Measurements from ENCODE around the gene MYO3B. TPM values are rescaled to one million over a fixed set of nuclear protein-coding genes. Genes with fewer than 3 reads are reported as not detected.

MYO3B gene
- total and polyA plus RNA-seq, 2 donors (not counting 3 experiments of a cell fraction or from before 2014, with no cell fraction given), result 0.03 TPM; not detected in 1

DNA sequence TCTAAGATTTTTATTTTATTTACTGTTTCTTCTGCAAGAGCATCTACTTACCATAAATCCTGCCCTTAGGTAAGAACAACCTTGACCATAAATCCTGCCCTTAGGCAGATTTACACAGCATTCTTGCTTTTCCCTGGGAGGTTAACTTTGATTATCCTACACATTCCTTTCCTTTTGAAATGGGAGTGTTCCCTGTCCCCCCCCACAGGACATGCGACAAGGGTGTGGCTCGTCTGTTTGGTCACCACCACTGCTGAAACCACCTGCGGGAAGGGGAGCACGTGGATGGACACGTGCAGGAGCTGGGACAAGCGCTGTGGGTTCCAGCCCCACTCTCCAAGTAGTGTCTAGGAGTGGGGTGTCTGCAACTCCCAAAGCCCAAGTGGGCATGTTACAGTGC is 297.9 kb downstream of the MYO3B start:
- Histone ChIP-seq H3K36me3 (ENCODE audit: control insufficient read depth in 2 of 2, extremely low read depth in 1 of 2, insufficient read depth in 2 of 2, low read length in 2 of 2) (no peaks in the 10 kb centered on the region), H3K9me3 (replicated peaks; ENCODE audit: control insufficient read depth, insufficient read depth, low read length) (no peaks in the 10 kb centered on the region), H3K4me3 (replicated peaks in 1 of 3; ENCODE audit: insufficient read depth in 1 of 3, low read depth in 1 of 3, low read length in 3 of 3) (no peak overlapping the region), H3K27ac (ENCODE audit: insufficient read depth, low read depth, low read length) (no peak overlapping the region), H3K9me1 (replicated peaks; ENCODE audit: control insufficient read depth, extremely low read depth, insufficient read depth, low read length) (no peaks in the 10 kb centered on the region), H3K9ac (replicated peaks; ENCODE audit: extremely low read depth, insufficient read depth, low read length) (no peak overlapping the region), H3K79me2 (ENCODE audit: control insufficient read depth, insufficient read depth, low read length) (no peaks in the 10 kb centered on the region), H3K27me3 (ENCODE audit: control insufficient read depth in 2 of 2, insufficient read depth in 2 of 2, low read length in 2 of 2) (no peaks in the 10 kb centered on the region), H3K4me2 (ENCODE audit: insufficient read depth, low read length) (no peak overlapping the region), H3K4me1 (ENCODE audit: control insufficient read depth, extremely low read depth, insufficient read depth, low read length) (no peaks in the 10 kb centered on the region), H2AFZ (ENCODE audit: low read depth, low read length) (no peak overlapping the region), H4K20me1 (replicated peaks; ENCODE audit: control insufficient read depth, extremely low read depth, insufficient read depth, low read length) (no peaks in the 10 kb centered on the region)
- POLR2A ChIA-PET, result no interaction called here
- BruUV-seq (replicated peaks), result no TSS peak
- DNase-seq (ENCODE audit: low read depth, low spot score) (no peak), FAIRE-seq (no peak)
- dilution Hi-C loops (cut with MboI; ENCODE audit: extremely low pct_ligation_motif_present, low sequenced_read_pairs), result no loop called here
- intact Hi-C loops (cut with micrococcal nuclease), result no loop called here
- no peak for TF ChIP-seq JUN (IDR thresholded peaks at IDR 0.05; ENCODE audit: borderline replicate concordance, insufficient read depth, insufficient read length, low read depth)
- no peak for TF ChIP-seq CTCF (IDR thresholded peaks at IDR 0.05; ENCODE audit: extremely low read depth in 1 of 2, insufficient read depth in 1 of 2, low read depth in 1 of 2, low read length in 2 of 2)
- TF ChIP-seq, protein P1, sequence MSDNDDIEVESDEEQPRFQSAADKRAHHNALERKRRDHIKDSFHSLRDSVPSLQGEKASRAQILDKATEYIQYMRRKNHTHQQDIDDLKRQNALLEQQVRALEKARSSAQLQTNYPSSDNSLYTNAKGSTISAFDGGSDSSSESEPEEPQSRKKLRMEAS (IDR thresholded peaks at IDR 0.05; ENCODE audit: insufficient read depth, insufficient read length), result no peak
- TF ChIP-seq FOS (IDR thresholded peaks at IDR 0.05; ENCODE audit: borderline replicate concordance, insufficient read depth, low read length), result no peak
- no peak for TF ChIP-seq MYC (IDR thresholded peaks at IDR 0.05; ENCODE audit: low read depth, low read length)
- TF ChIP-seq POLR2A (IDR thresholded peaks at IDR 0.05; ENCODE audit: low read depth, low read length), result no peak
- no peak for TF ChIP-seq EZH2 (IDR thresholded peaks at IDR 0.05; ENCODE audit: borderline replicate concordance, low read depth, low read length, severe bottlenecking)
- TF ChIP-seq GATA2 (IDR thresholded peaks at IDR 0.05; ENCODE audit: insufficient read depth, insufficient read length, low read depth, low read length), result no peak
- no peak for TF ChIP-seq POLR2AphosphoS5 (IDR thresholded peaks at IDR 0.05; ENCODE audit: insufficient read depth, low read depth, low read length)
- CTCF ChIA-PET, result interaction anchor here (1.0 to 1.2 kb wide), 2 partner anchors 11 to 14 kb away, joined by 3 to 4 read pairs; no protein-coding TSS in a partner anchor
